ENCODE measurements around the gene NTSR1.

The NTSR1 gene

DNA sequence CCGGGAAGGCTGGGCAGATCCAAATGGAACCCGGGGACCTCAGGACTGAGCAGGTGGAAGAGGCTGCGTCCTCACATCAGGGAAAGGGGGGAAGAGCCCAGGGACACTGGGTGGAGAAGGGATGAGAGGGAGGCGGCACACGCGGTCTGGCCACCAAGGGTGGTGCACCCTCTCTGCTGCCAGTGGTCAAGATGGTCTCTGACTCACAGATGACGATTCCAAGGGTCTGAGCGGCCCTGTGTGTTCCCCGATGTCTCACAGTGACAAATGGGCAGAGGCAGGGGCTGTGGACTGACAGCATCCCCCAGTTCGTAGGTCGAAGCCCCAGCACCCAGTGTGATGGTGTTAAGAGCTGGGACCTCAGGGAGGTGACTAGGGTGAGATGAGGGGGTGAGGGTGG, 34.3 kb upstream of the NTSR1 start:
- TF ChIP-seq, protein P1, sequence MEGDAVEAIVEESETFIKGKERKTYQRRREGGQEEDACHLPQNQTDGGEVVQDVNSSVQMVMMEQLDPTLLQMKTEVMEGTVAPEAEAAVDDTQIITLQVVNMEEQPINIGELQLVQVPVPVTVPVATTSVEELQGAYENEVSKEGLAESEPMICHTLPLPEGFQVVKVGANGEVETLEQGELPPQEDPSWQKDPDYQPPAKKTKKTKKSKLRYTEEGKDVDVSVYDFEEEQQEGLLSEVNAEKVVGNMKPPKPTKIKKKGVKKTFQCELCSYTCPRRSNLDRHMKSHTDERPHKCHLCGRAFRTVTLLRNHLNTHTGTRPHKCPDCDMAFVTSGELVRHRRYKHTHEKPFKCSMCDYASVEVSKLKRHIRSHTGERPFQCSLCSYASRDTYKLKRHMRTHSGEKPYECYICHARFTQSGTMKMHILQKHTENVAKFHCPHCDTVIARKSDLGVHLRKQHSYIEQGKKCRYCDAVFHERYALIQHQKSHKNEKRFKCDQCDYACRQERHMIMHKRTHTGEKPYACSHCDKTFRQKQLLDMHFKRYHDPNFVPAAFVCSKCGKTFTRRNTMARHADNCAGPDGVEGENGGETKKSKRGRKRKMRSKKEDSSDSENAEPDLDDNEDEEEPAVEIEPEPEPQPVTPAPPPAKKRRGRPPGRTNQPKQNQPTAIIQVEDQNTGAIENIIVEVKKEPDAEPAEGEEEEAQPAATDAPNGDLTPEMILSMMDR (IDR thresholded peaks at IDR 0.05; ENCODE audit: control insufficient read depth, extremely low read depth, insufficient read depth), result no peak
- DNase-seq (ENCODE audit: low read depth), result no peak
- H3K4me3 ChIP-seq (ENCODE audit: low read depth, low read length), result no peak overlapping the region

DNA sequence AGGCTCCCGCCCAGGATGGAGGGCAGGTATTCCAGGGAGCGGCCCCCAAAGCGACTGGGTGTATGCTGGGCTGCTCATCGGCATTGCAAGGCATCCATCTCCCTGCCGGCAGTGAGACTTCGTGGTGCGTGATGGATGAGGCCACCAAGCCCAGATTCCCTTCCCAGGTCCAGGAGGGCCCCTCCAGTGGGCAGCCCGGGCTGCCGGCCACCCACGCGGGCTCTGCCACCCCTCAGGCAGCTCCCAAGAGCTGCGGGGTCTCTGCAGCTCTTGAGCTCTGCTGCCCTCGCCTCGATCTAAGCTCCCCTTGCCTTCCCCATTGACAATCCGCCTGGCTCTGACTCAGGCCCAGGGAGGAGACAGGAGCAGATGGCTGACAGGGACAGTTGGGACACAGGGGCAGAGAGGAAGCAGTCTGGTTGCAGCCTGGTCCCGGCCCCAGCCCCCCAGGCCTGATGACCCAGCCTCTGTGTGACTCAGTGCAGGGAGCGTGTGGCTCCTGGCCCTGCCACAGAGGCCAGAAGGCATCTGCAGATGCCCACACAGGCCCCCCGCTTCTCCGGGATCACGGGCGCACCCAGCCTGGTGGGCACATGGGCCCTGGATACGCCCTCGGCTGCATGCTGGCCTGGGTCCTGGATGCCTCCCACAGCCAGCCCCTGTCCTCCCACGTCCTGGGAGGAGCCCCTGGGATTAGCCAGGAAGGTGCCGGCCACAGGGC, 33.3 kb upstream of the NTSR1 start:
- TF ChIP-seq, protein P1 (IDR thresholded peaks at IDR 0.05; ENCODE audit: control insufficient read depth, extremely low read depth, insufficient read depth), result no peak
- H3K4me3 ChIP-seq (ENCODE audit: low read depth, low read length), result no peak overlapping the region
- no peak for DNase-seq (ENCODE audit: low read depth)

DNA sequence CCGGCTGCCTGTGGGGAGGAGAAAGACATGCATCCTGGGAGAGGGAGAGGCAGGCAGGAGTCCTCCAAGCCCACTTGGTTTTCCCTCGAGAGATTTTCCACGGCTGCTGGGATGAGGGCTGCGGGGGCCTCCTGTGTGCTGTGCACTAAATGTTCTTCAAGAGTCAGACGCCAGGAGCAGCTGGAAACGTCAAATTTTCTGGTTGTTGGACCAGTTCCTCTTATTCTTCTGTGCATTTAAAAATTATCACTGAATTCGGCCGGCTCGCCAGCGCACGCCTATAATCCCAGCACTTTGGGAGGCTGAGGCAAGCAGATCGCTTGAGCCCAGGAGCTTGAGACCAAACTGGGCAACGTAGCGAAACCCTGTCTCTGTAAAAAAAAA, 32.8 kb upstream of the NTSR1 start:
- no peak overlapping the region for H3K4me3 ChIP-seq (ENCODE audit: low read depth, low read length)
- DNase-seq (ENCODE audit: low read depth), result no peak
- TF ChIP-seq, protein P1 (IDR thresholded peaks at IDR 0.05; ENCODE audit: control insufficient read depth, extremely low read depth, insufficient read depth), result no peak

DNA sequence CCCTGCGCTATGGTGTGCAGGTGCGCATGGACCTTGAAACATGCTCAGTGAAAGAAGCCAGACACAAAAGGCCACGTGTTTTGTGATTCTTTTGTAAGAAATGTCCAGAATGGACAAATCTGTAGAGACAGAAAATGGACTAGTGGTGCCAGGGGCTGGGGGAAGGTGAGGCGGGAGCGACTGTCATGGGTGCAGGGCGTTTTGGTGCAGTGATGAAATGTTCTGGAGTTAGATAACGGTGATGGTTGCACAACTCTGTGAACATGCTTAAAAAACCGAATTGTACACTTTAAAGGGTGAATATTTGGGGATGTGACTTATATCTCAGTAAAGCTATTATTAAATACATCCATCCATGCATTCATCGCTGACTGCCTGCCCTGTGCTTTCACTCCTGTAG, 31.7 kb upstream of the NTSR1 start:
- DNase-seq (ENCODE audit: low read depth), result no peak
- no peak overlapping the region for H3K4me3 ChIP-seq (ENCODE audit: low read depth, low read length)
- TF ChIP-seq, protein P1 (IDR thresholded peaks at IDR 0.05; ENCODE audit: control insufficient read depth, extremely low read depth, insufficient read depth), result no peak

DNA sequence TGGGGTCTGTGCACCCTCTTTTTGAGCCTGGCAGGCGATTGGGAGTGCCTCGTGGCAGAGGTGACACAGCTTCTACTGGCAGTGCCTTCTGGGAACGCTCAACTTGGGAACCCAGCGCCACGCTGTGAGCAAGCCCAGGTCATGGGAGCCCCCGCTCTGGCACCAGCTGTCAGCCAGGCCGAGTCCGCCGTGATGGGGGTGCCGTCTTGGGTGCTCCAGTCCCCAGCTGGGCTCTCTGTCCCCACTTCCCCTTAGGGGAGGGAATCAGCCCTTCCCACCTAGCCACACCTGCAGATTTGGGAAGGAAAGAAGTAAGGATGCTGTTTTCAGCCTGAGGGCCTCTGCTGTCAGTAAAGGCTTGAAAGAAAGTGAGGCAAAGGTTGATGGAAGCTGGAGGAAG, 31.0 kb upstream of the NTSR1 start:
- TF ChIP-seq, protein P1 (IDR thresholded peaks at IDR 0.05; ENCODE audit: control insufficient read depth, extremely low read depth, insufficient read depth), result no peak
- no peak overlapping the region for H3K4me3 ChIP-seq (ENCODE audit: low read depth, low read length)
- DNase-seq (ENCODE audit: low read depth), result no peak

DNA sequence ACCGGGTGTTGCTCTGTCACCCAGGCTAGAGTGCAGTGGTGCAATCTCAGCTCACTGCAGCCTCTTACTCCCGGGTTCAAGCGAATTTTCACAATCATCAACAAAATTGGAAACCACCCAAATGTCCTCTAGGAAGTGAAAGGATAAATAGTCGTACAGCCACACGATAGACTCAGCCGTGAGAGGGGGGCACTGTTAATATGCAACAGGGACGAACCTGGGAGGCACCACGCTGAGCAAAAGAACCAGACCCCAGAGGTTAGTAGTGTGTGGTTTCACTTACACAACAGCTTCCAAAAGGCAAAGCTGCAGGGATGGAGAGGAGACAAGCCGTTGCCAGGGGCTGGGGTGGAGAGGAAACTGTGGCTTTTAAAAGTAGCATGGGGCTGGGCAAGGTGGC, 30.1 kb upstream of the NTSR1 start:
- TF ChIP-seq, protein P1 (IDR thresholded peaks at IDR 0.05; ENCODE audit: control insufficient read depth, extremely low read depth, insufficient read depth), result no peak
- DNase-seq (ENCODE audit: low read depth), result no peak
- no peak overlapping the region for H3K4me3 ChIP-seq (ENCODE audit: low read depth, low read length)

DNA sequence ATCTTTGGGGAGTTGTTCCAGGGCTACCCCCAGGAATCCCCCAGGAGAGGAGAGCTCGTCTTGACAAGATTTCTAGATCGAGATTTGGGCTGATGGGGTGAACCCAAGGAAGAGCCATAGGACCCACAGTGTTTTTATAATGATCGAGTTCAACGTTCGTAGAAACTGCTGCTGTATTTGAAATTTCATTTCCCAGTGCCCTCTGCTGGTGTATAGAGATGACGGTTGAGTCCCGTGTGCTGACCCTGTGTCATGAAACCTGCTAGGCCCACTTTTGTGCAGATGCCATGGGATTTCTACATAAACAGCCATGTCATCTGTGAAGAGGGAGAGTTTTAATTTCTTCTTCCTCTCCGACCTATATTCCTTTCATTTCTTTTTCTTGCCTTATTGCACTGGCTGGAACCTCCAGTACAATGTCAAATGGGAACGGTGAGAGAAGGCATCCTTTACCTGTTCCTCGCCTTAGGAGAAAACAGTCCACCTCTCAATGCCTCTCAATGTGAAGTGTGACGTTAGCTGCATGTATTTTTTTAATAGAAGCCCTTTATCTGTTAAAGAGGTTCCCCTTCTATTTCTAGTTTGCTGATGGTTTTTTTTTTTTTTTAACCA, 28.6 kb upstream of the NTSR1 start:
- TF ChIP-seq, protein P1 (IDR thresholded peaks at IDR 0.05; ENCODE audit: control insufficient read depth, extremely low read depth, insufficient read depth), result no peak
- no peak for DNase-seq (ENCODE audit: low read depth)
- no peak overlapping the region for H3K4me3 ChIP-seq (ENCODE audit: low read depth, low read length)
